A673 (cell line): ENCODE results near the gene MYO7B.

Experiments
- CTCF ChIP-seq: fragments of 300-800, 200-600 bp; sonication (generic); conservative IDR thresholded peaks from 2 replicates; pipeline ENCODE4 v1.5.1; 2017; ENCODE audit warnings: low read depth, mild to moderate bottlenecking, antibody characterized with exemption, low read length, moderate library complexity, mixed read lengths
- EZH2 ChIP-seq: fragments of 200-600 bp; sonication (generic); IDR thresholded peaks from 2 replicates; pipeline ENCODE4 v1.6.1; 2017; ENCODE audit warnings: borderline replicate concordance, low read depth, mild to moderate bottlenecking, mixed read lengths, antibody characterized with exemption, low read length; ENCODE audit not compliant: poor library complexity, severe bottlenecking

- TF ChIP-seq CTCF (no peak), EZH2 (no peak)
Measured at GRCh38 chr2:127679680-127680361, 144.3 kb downstream of the MYO7B start.
